ENCODE results near the gene LELP1.
"Not testable (repeated sequence)": the region's sequence is repeated elsewhere in the genome, so short reads cannot be mapped to it uniquely, and the experiment has no call there.

Gene LELP1

GRCh38 chr1:153203130-153203529 is at the start of gene LELP1:
Gene LELP1, plus strand, starts transcription at chr1:153203430. Its CDS starts 1,278 bp downstream, at chr1:153204708.
- no peak for DNase-seq (ENCODE audit: low read depth)

GRCh38 chr1:153155541-153155940 is 47.7 kb upstream of the LELP1 start:
- DNase-seq (ENCODE audit: low read depth), result no peak

- DNase-seq (ENCODE audit: low read depth), result no peak
Measured at GRCh38 chr1:153168686-153169085, 34.5 kb upstream of the LELP1 start.

GRCh38 chr1:153174624-153175023 is 28.6 kb upstream of the LELP1 start:
- DNase-seq (ENCODE audit: low read depth), result no peak

- DNase-seq (ENCODE audit: low read depth), result no peak
Measured at GRCh38 chr1:153178922-153179321, 24.3 kb upstream of the LELP1 start.

- DNase-seq (ENCODE audit: low read depth), result no peak
Measured at GRCh38 chr1:153180556-153180955, 22.7 kb upstream of the LELP1 start.

- DNase-seq (ENCODE audit: low read depth), result not testable (repeated sequence)
Measured at GRCh38 chr1:153188301-153188700, 14.9 kb upstream of the LELP1 start.

GRCh38 chr1:153190373-153190772 is 12.9 kb upstream of the LELP1 start:
- no peak for DNase-seq (ENCODE audit: low read depth)

GRCh38 chr1:153192697-153193096 is 10.5 kb upstream of the LELP1 start:
- DNase-seq (ENCODE audit: low read depth), result no peak

- DNase-seq (ENCODE audit: low read depth), result no peak
Measured at GRCh38 chr1:153194331-153195050, 8.7 kb upstream of the LELP1 start.

- DNase-seq (ENCODE audit: low read depth), result no peak
Measured at GRCh38 chr1:153195216-153195615, 8.0 kb upstream of the LELP1 start.

- DNase-seq (ENCODE audit: low read depth), result no peak
Measured at GRCh38 chr1:153202006-153202405, 1.2 kb upstream of the LELP1 start.

GRCh38 chr1:153206631-153207030 is 3.4 kb downstream of the LELP1 start:
- DNase-seq (ENCODE audit: low read depth), result no peak

GRCh38 chr1:153210206-153210605 is 7.0 kb downstream of the LELP1 start:
- DNase-seq (ENCODE audit: low read depth), result no peak

- no peak for DNase-seq (ENCODE audit: low read depth)
Measured at GRCh38 chr1:153212201-153212600, 9.0 kb downstream of the LELP1 start.

GRCh38 chr1:153213519-153213918 is 10.3 kb downstream of the LELP1 start:
- no peak for DNase-seq (ENCODE audit: low read depth)

GRCh38 chr1:153217212-153217611 is 14.0 kb downstream of the LELP1 start, which contains the start of gene PRR9:
Gene PRR9, plus strand, starts transcription at chr1:153217584. Its CDS starts 561 bp downstream, at chr1:153218145.
- no peak for DNase-seq (ENCODE audit: low read depth)

- DNase-seq (ENCODE audit: low read depth), result no peak
Measured at GRCh38 chr1:153217744-153218416, 14.7 kb downstream of the LELP1 start.

- DNase-seq (ENCODE audit: low read depth), result no peak
Measured at GRCh38 chr1:153220606-153221303, 17.5 kb downstream of the LELP1 start.

- DNase-seq (ENCODE audit: low read depth), result peak; percentile 39
Measured at GRCh38 chr1:153223040-153223891, 20.0 kb downstream of the LELP1 start.

GRCh38 chr1:153227810-153228209 is 24.6 kb downstream of the LELP1 start:
- no peak for DNase-seq (ENCODE audit: low read depth)

- no peak for DNase-seq (ENCODE audit: low read depth)
Measured at GRCh38 chr1:153228491-153228890, 25.3 kb downstream of the LELP1 start.

Measured in stimulated activated CD8-positive, alpha-beta memory T cell treated with anti-CD3 and anti-CD28 coated beads, Interleukin-4, amount 100 ng/mL, for 24 hours (primary cell).